Measurements from ENCODE around the gene TXNRD3. TPM values are rescaled to one million over a fixed set of nuclear protein-coding genes. Genes with fewer than 3 reads are reported as not detected.

The TXNRD3 gene
- total and polyA plus RNA-seq, 12 donors = 6.8 to 20.8 (median 10.6) TPM

DNA sequence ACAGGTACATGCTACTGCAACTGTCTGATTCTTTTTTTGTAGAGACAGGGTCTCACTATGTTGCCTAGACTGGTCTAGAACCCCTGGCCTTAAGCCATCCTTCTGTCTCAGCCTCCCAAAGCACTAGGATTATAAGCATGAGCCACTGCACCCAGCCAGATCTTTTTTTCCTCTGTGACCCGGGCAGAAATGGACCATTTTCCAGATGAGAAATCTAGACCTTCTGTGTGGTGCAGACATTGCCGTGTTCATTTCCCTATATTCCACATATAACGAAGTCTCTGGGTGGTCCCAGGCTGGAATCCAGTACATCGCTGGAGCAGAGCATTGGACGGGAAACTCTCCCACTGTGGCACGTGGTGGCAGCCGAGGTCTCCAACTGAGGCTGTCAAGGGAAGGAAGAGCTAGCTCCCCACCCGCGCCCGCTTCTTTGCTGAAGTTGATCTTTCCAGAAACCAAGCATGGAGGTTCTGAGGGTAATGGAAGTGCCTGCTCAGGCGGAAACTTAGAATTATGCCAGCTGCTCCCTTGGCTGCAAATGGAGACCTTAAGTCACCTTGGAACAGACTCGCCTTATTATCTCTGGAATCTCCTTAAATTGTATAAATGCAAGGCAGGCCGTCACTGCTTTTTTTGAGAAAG lies 23.1 kb upstream of the TXNRD3 start:
- no peak overlapping the region for H3K27ac ChIP-seq
- WGBS, 4 donors = 79 to 84% (median 81%) methylated on average over 9 to 13 of the region's 13 CpGs

DNA sequence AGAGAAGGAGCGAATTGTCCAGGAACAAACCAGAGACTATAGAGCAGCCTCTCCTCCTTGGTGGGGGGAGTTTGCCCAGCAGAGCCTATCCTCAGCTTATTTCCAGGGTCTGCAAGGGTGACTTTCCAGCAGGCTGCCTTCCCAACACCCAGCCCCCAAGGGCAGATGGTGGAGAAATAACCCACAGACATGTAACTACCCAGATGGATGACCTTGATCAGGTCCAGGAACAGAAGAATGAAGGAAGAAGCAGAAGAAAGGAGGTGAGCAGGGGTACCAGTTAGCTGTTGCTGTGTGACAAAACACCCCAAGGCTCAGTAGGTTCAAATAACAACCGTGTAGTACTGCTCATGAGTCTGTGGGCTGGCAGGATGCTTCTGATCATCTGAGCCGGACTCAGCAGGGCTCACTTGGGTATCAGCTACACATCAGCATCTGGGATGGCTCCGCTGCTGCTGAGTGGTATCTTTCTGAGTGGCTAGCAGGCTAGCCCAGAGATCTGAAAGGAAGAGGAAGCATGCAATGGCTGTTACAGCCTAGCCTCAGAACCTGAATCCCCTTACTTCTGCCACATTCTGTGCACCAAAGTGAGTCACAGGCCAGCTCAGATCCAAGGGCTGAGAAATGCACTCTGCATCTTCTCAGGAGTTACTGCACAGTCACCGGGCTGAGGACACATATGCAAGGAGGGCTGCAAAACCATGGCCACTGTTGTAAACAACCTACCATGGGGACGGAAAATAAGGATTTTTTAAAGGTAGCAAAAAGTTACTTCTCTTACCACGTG lies 22.2 kb upstream of the TXNRD3 start:
- no peak overlapping the region for H3K27ac ChIP-seq
- peak in 1 of 7 donors; percentile 41 for DNase-seq
- intact Hi-C loops (cut with DNase I) = loop anchor here (5.0 to 10.0 kb wide), 3 partner anchors 780 to 868 kb away; no protein-coding TSS in a partner anchor
- 66 to 78% (median 71%) methylated on average over 6 to 7 of the region's 7 CpGs for WGBS, 4 donors
- H3K4me3 ChIP-seq = no peak overlapping the region
- H3K36me3 ChIP-seq (replicated peaks in 1 of 2) = no peaks in the 10 kb centered on the region
- peaks cover 0 to 8% of the 10 kb centered on the region in 2 donors for H3K4me1 ChIP-seq (replicated peaks in 1 of 2)
- no peak for TF ChIP-seq POLR2A (IDR thresholded peaks at IDR 0.05)
- TF ChIP-seq, protein P1, sequence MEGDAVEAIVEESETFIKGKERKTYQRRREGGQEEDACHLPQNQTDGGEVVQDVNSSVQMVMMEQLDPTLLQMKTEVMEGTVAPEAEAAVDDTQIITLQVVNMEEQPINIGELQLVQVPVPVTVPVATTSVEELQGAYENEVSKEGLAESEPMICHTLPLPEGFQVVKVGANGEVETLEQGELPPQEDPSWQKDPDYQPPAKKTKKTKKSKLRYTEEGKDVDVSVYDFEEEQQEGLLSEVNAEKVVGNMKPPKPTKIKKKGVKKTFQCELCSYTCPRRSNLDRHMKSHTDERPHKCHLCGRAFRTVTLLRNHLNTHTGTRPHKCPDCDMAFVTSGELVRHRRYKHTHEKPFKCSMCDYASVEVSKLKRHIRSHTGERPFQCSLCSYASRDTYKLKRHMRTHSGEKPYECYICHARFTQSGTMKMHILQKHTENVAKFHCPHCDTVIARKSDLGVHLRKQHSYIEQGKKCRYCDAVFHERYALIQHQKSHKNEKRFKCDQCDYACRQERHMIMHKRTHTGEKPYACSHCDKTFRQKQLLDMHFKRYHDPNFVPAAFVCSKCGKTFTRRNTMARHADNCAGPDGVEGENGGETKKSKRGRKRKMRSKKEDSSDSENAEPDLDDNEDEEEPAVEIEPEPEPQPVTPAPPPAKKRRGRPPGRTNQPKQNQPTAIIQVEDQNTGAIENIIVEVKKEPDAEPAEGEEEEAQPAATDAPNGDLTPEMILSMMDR (IDR thresholded peaks at IDR 0.05) = no peak
- H3K9me3 ChIP-seq (replicated peaks in 1 of 3) = peaks cover 0 to 9% (median 0%) of the 10 kb centered on the region in 3 donors
- no peaks in the 10 kb centered on the region for H3K27me3 ChIP-seq

More for the DNA sequence above, 23.1 kb upstream of the TXNRD3 start:
- Histone ChIP-seq H3K36me3 (replicated peaks in 1 of 2) (no peaks in the 10 kb centered on the region), H3K4me3 (no peak overlapping the region), H3K27me3 (no peaks in the 10 kb centered on the region), H3K9me3 (replicated peaks in 1 of 3) (peaks cover 0 to 9% (median 0%) of the 10 kb centered on the region in 3 donors), H3K4me1 (replicated peaks in 1 of 2) (peaks cover 0 to 10% of the 10 kb centered on the region in 2 donors)
- TF ChIP-seq, protein P1 (IDR thresholded peaks at IDR 0.05) = no peak
- no peak for TF ChIP-seq POLR2A (IDR thresholded peaks at IDR 0.05)
- DNase-seq = no peak
- intact Hi-C loops (cut with DNase I) = loop anchor here (5.0 to 10.0 kb wide), 3 partner anchors 779 to 867 kb away; no protein-coding TSS in a partner anchor

DNA sequence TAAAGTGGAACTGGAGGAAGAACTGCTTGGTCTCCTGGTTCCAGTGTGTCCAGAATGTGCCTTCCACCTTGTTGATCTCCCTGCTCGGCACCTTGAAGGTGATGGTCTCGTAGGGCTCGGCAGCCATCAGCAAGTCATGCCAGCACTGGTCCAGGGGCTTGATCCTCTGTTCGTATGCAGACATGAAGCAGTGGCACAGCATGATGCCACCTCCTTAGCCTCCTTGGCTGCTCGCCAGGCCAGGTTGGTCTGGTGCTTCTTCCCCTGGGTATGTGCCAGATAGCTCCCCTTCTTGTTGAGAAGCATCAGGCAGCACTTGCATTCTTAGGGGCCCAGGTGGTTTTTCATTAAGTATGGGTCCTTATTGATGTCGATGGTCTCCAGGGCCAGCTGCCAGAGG lies 17.8 kb upstream of the TXNRD3 start:
- Histone ChIP-seq H3K36me3 (replicated peaks in 1 of 2) (no peaks in the 10 kb centered on the region), H3K4me1 (replicated peaks in 1 of 2) (no peaks in the 10 kb centered on the region), H3K9me3 (replicated peaks in 1 of 3) (peaks cover 0 to 9% (median 0%) of the 10 kb centered on the region in 3 donors), H3K27ac (no peak overlapping the region), H3K4me3 (no peak overlapping the region), H3K27me3 (no peaks in the 10 kb centered on the region)
- TF ChIP-seq, protein P1 (IDR thresholded peaks at IDR 0.05) = no peak
- 64 to 87% (median 85%) methylated on average over 2 to 6 of the region's 6 CpGs for WGBS, 4 donors
- intact Hi-C loops (cut with DNase I) = loop anchor here in 1 of 2 donors (10.0 kb wide), 1 partner anchor 872 kb away; no protein-coding TSS in a partner anchor
- DNase-seq = peak in 1 of 7 donors; percentile 45

DNA sequence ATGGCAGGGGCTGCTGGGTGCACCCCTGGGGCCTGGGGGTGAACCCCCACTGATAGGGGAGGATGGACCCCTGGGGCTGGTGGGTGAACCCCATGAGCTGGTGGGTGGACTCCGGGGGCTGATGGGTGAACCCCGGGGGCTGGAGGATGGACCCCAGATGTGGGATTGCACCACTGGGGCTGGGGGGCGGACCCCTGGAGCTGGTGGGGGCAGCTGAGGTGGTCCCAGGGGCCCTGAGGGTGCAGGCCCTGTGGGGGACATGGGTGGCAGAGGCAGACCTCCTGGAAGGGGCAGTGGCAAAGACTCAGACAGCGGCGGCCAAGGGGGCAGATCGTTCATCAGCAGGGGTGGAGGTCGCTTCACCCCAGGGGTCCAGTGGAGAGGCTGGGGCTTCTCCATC lies 17.4 kb upstream of the TXNRD3 start:
- WGBS, 4 donors = 70 to 94% (median 83%) methylated on average over 5 to 7 of the region's 7 CpGs
- intact Hi-C loops (cut with DNase I) = loop anchor here in 1 of 2 donors (10.0 kb wide), 1 partner anchor 872 kb away; no protein-coding TSS in a partner anchor
- Histone ChIP-seq H3K4me1 (replicated peaks in 1 of 2) (no peaks in the 10 kb centered on the region), H3K27ac (no peak overlapping the region), H3K9me3 (replicated peaks in 1 of 3) (peaks cover 0 to 9% (median 0%) of the 10 kb centered on the region in 3 donors), H3K4me3 (no peak overlapping the region), H3K36me3 (replicated peaks in 1 of 2) (no peaks in the 10 kb centered on the region), H3K27me3 (no peaks in the 10 kb centered on the region)
- no peak for DNase-seq
- TF ChIP-seq, protein P1 (IDR thresholded peaks at IDR 0.05) = no peak
- TF ChIP-seq POLR2A (IDR thresholded peaks at IDR 0.05) = no peak

Data from adrenal gland (tissue), 12 donors.